Heart right ventricle (tissue), 16 donors: ENCODE results near the gene TTC38. TPM values are rescaled to one million over a fixed set of nuclear protein-coding genes. Genes with fewer than 3 reads are reported as not detected.

Source experiments
- ATAC-seq, 8 donors: fragments of 200-7000 bp; cut with Tn5 transposase; one replicate each; pipeline ENCODE4 v1.9.1; 2020; ENCODE audit warnings: mild to moderate bottlenecking in 8 of 8, moderate library complexity in 8 of 8, moderate number of reproducible peaks in 1 of 8
- DNase-seq, 2 donors: peaks; one replicate each; pipeline ENCODE4 v3.0.0-alpha.2; 2020
- H3K27ac ChIP-seq, 10 donors: fragments of 200-600 bp; sonication (generic) in 2 of 10; one replicate each; pipeline versions ENCODE4 v1.5.0 to v1.8.0; 2020 to 2022; ENCODE audit warnings: mild to moderate bottlenecking in 3 of 10
- H3K27me3 ChIP-seq, 7 donors: fragments of 200-600 bp; one replicate each; pipeline ENCODE4 v1.8.0; 2021 to 2022; ENCODE audit warnings: mild to moderate bottlenecking in 2 of 7
- H3K36me3 ChIP-seq, 9 donors: fragments of 200-600 bp; sonication (generic) in 1 of 9; one replicate each; pipeline versions ENCODE4 v1.5.0 to v1.8.0; 2020 to 2022; ENCODE audit warnings: mild to moderate bottlenecking in 2 of 9
- H3K4me1 ChIP-seq, 9 donors: fragments of 200-600 bp; sonication (generic) in 1 of 9; one replicate each; pipeline versions ENCODE4 v1.5.0 to v1.8.0; 2020 to 2022; ENCODE audit warnings: mild to moderate bottlenecking in 4 of 9
- H3K4me3 ChIP-seq, 10 donors: fragments of 200-600 bp; sonication (generic) in 2 of 10; one replicate each; pipeline versions ENCODE4 v1.5.0 to v1.8.0; 2020 to 2022; ENCODE audit warnings: mild to moderate bottlenecking in 7 of 10, moderate library complexity in 2 of 10
- H3K9me3 ChIP-seq, 11 donors: fragments of 200-600 bp in 10 of 11; sonication (generic) in 2 of 11; one replicate each; pipeline versions ENCODE4 v1.5.0 to v1.8.0; 2013 to 2022; ENCODE audit warnings: mild to moderate bottlenecking in 2 of 11, control low read depth in 1 of 11, moderate library complexity in 1 of 11
- WGBS, 2 donors: extraction: QIAGEN DNeasy Blood & Tissue Kit; methylation state at CpG; one replicate each; pipeline ENCODE4 v1.1.7; 2013; ENCODE audit warnings: inconsistent platforms in 1 of 2; 5-methylcytosine and 5-hydroxymethylcytosine counted together
- intact Hi-C, 10 donors: fragments of 100-400 bp; cut with DNase I; formaldehyde crosslinking; loops; one replicate each; pipeline versions ENCODE4 v1.11.1 to v1.14.2; 2022
- polyA plus RNA-seq, 2 donors: library from polyadenylated mRNA; stranded (reverse); fragments of 200-250 nt; gene quantifications; one replicate each; pipeline ENCODE4 v1.2.3, GENCODE V29; 2013
- total RNA-seq, 10 donors: library from RNA; stranded (reverse); fragmentation: NEBNext Ultra II Directional in 3 of 10; extraction: Animal tissue kit (Norgen Biotek cat#: 25700) in 3 of 10; gene quantifications; one replicate each; pipeline versions ENCODE4 v1.2.1 to v1.2.4, GENCODE V29; 2021 to 2023
- TF ChIP-seq, protein P1 (sequence below), 9 donors: fragments of 200-600 bp; sonication (generic) in 2 of 9; IDR thresholded peaks; one replicate each; pipeline versions ENCODE4 v1.5.0 to v1.8.0; 2021 to 2022; ENCODE audit warnings: antibody characterized with exemption in 9 of 9, mild to moderate bottlenecking in 5 of 9, moderate library complexity in 1 of 9
- donor health status: Arrhythmogenic right ventricular cardiomyopathy.
- donor health status: ischemic (EF 13 %, LVEDD 7.1; RV severe dilation, severe dysfunction).
- donor health status: healthy with polysubstance abuse.
- donor health status: DM: no; HTN: yes; CAD: no.
- donor health status: DM: no; HTN: no; CAD: no.
- donor health status: ischemic (EF 25% LVEDD 6.9; RV normal size, moderate dysfunction).
- donor health status: ischemic (EF 25% LVEDD 5.7; RV mildly dilated, moderate dysfunction).
- donor health status: healthy.
- donor health status: DM: yes; HTN: yes; CAD: no.
- donor health status: Ischemic cardiomyopathy.
- donor health status: ischemic (EF 35%, LVEDD 5.7; RV mildly dilated, moderate dysfunction).
- donor health status: nonischemic (EF 11% LVEDD 7.7; RV severe dilation, severe dysfunction).
- donor health status: DM: yes; HTN: yes; CAD: no.
- donor health status: PGD.
- donor health status: ischemic (EF 29% LVEDD 5.4; RV normal size, mild dysfunction).
- donor health status: nonischemic (EF 23%, LVEDD 6.1; RV moderate dilation, normal function).

Gene TTC38
- total and polyA plus RNA-seq, 12 donors, result 20.5 to 29.2 (median 26.1) TPM

DNA sequence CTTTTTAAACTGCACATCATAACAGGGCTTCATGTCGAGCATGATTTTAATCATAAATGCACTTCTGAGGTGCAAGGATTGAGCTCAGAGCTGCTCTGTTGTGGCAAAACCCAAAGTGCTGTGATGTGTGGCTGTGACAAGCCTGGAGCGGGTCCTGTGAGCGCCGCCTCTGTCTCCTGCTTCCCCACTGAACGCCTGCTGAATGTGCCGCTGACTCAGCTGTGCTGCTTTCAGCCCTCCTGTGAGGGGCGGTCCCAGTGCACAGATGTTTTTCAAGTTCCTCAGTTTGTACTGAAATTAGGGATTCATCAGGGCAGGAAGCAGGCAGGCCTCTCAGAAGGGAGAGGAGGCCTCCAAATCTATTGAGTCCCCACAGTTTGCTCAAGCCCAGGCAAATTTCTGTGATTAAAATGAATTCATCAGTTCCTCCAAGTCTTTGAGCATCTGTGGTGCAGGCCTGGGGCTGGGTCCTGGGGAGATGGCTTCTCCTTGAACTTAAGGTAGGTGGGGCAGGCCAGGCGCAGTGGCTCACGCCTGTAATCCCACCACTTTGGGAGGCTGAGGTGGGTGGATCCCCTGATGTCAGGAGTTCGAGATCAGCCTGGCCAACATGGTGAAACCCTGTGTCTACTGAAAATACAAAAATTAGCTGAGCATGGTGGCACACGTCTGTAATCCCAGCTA lies 25.9 kb downstream of the TTC38 start:
- peaks cover 11 to 50% (median 33%) of the 10 kb centered on the region in 9 donors for H3K4me1 ChIP-seq
- 78 to 86% methylated on average over 11 of the region's 11 CpGs for WGBS, 2 donors
- TF ChIP-seq, protein P1, sequence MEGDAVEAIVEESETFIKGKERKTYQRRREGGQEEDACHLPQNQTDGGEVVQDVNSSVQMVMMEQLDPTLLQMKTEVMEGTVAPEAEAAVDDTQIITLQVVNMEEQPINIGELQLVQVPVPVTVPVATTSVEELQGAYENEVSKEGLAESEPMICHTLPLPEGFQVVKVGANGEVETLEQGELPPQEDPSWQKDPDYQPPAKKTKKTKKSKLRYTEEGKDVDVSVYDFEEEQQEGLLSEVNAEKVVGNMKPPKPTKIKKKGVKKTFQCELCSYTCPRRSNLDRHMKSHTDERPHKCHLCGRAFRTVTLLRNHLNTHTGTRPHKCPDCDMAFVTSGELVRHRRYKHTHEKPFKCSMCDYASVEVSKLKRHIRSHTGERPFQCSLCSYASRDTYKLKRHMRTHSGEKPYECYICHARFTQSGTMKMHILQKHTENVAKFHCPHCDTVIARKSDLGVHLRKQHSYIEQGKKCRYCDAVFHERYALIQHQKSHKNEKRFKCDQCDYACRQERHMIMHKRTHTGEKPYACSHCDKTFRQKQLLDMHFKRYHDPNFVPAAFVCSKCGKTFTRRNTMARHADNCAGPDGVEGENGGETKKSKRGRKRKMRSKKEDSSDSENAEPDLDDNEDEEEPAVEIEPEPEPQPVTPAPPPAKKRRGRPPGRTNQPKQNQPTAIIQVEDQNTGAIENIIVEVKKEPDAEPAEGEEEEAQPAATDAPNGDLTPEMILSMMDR (IDR thresholded peaks at IDR 0.05), result no peak
- peaks cover 0 to 12% (median 0%) of the 10 kb centered on the region in 11 donors for H3K9me3 ChIP-seq
- DNase-seq (peak in 1 of 2 donors; percentile 53), ATAC-seq (no peak)
- H3K27ac ChIP-seq, result peak overlapping the region in 4 of 10 donors; percentile 34 to 76 (median 48)
- H3K36me3 ChIP-seq, result peaks cover 0 to 44% (median 20%) of the 10 kb centered on the region in 9 donors
- H3K27me3 ChIP-seq, result no peaks in the 10 kb centered on the region
- intact Hi-C loops, result loop anchor here in 1 of 10 donors (5.0 kb wide), 1 partner anchor 36 kb away; no protein-coding TSS in a partner anchor
- no peak overlapping the region for H3K4me3 ChIP-seq

GRCh38 chr22:46294784-46295183 lies 27.0 kb downstream of the TTC38 start:
- 91 to 94% methylated on average over 2 of the region's 2 CpGs for WGBS, 2 donors
- DNase-seq (no peak), ATAC-seq (no peak)
- Histone ChIP-seq H3K27me3 (no peaks in the 10 kb centered on the region), H3K4me3 (no peak overlapping the region), H3K27ac (peak overlapping the region in 1 of 10 donors; percentile 97), H3K4me1 (peaks cover 11 to 45% (median 24%) of the 10 kb centered on the region in 9 donors), H3K36me3 (peaks cover 0 to 39% (median 20%) of the 10 kb centered on the region in 9 donors), H3K9me3 (peaks cover 0 to 12% (median 0%) of the 10 kb centered on the region in 11 donors)
- TF ChIP-seq, protein P1 (IDR thresholded peaks at IDR 0.05), result no peak
- intact Hi-C loops, result loop anchor here in 5 of 10 donors (5.0 kb wide), 6 partner anchors 37 to 282 kb away; partner anchors contain the start of gene CDPF1 (in 2 of the 5)

- DNase-seq, result no peak
- peak in 1 of 8 donors; percentile 6 for ATAC-seq
- TF ChIP-seq, protein P1 (IDR thresholded peaks at IDR 0.05), result no peak
- 64 to 70% methylated on average over 4 of the region's 4 CpGs for WGBS, 2 donors
- Histone ChIP-seq H3K27ac (peak overlapping the region in 9 of 10 donors; percentile 89 to 97 (median 91)), H3K9me3 (peaks cover 0 to 12% (median 0%) of the 10 kb centered on the region in 11 donors), H3K36me3 (peaks cover 0 to 35% (median 20%) of the 10 kb centered on the region in 9 donors), H3K4me3 (peak overlapping the region in 7 of 10 donors; percentile 58 to 76 (median 65)), H3K27me3 (no peaks in the 10 kb centered on the region), H3K4me1 (peaks cover 11 to 45% (median 20%) of the 10 kb centered on the region in 9 donors)
- intact Hi-C loops, result loop anchor here in 4 of 10 donors (5.0 kb wide), 5 partner anchors 43 to 283 kb away; partner anchors contain the start of gene CDPF1 (in 2 of the 4)
These were observed 27.6 kb downstream of the TTC38 start for GRCh38 chr22:46295277-46295971.
